Measurements from ENCODE around the gene PNPO.
"Not testable (repeated sequence)": the region's sequence is repeated elsewhere in the genome, so short reads cannot be mapped to it uniquely, and the experiment has no call there.

The PNPO gene

GRCh38 chr17:47980541-47980940, 39.2 kb downstream of the PNPO start:
- no peak for DNase-seq

- DNase-seq, result no peak
These were observed 40.1 kb downstream of the PNPO start for GRCh38 chr17:47981462-47981861.

- DNase-seq, result no peak
These were observed 40.8 kb downstream of the PNPO start for GRCh38 chr17:47982091-47982617.

- DNase-seq, result no peak
These were observed 41.4 kb downstream of the PNPO start for GRCh38 chr17:47982645-47983390.

GRCh38 chr17:47983492-47984223, 42.3 kb downstream of the PNPO start:
- DNase-seq, result no peak

GRCh38 chr17:47986520-47986919, 45.1 kb downstream of the PNPO start:
- DNase-seq, result no peak

GRCh38 chr17:47987240-47987835, 46.0 kb downstream of the PNPO start:
- DNase-seq, result no peak

- not testable (repeated sequence) for DNase-seq
These were observed 47.1 kb downstream of the PNPO start for GRCh38 chr17:47988445-47988844.

GRCh38 chr17:47989159-47989558, 47.8 kb downstream of the PNPO start:
- no peak for DNase-seq

- no peak for DNase-seq
These were observed 48.3 kb downstream of the PNPO start for GRCh38 chr17:47989700-47990099.

- DNase-seq, result no peak
These were observed 49.8 kb downstream of the PNPO start for GRCh38 chr17:47990962-47991731.

GRCh38 chr17:47992216-47992615, 50.8 kb downstream of the PNPO start:
- DNase-seq, result no peak

- DNase-seq, result no peak
These were observed 51.7 kb downstream of the PNPO start for GRCh38 chr17:47993031-47993564.

- no peak for DNase-seq
These were observed 52.6 kb downstream of the PNPO start for GRCh38 chr17:47993964-47994363.

- DNase-seq, result no peak
These were observed 53.4 kb downstream of the PNPO start for GRCh38 chr17:47994724-47995123.

GRCh38 chr17:47995241-47995935, 54.0 kb downstream of the PNPO start:
- DNase-seq, result no peak

GRCh38 chr17:47996201-47996600, 54.8 kb downstream of the PNPO start:
- no peak for DNase-seq

GRCh38 chr17:47997586-47997985, 56.2 kb downstream of the PNPO start:
- no peak for DNase-seq

GRCh38 chr17:47998044-47998443, 56.7 kb downstream of the PNPO start:
- DNase-seq, result no peak

All from GOT3 (cell line).